Loucy (cell line): ENCODE results near the gene C2CD4D.

ENCODE experiments used
- H2AFZ ChIP-seq: fragments of 200-600 bp; sonication (generic); 2 replicates; pipeline ENCODE4 v1.6.0; 2016; ENCODE audit warnings: antibody characterized with exemption, mild to moderate bottlenecking, low read length, moderate library complexity
- H3F3A ChIP-seq: fragments of 200-600 bp; 2 replicates; pipeline ENCODE4 v1.6.0; 2016; ENCODE audit warnings: antibody characterized with exemption, low read depth, mild to moderate bottlenecking
- H3K27me3 ChIP-seq: fragments of 200-600 bp; sonication (generic); 2 replicates; pipeline ENCODE4 v1.6.1; 2014; ENCODE audit warnings: low read length, mild to moderate bottlenecking; ENCODE audit not compliant: insufficient read depth, poor library complexity, severe bottlenecking
- H3K36me3 ChIP-seq: fragments of 200-600 bp; sonication (generic); 2 replicates; pipeline ENCODE4 v1.6.1; 2016; ENCODE audit warnings: low read length; ENCODE audit not compliant: insufficient read depth
- H3K4me1 ChIP-seq: fragments of 200-600 bp; sonication (generic); 2 replicates; pipeline ENCODE4 v1.5.1; 2014; ENCODE audit warnings: low read length, mild to moderate bottlenecking; ENCODE audit not compliant: insufficient read depth, poor library complexity, severe bottlenecking
- H3K4me2 ChIP-seq: fragments of 200-600 bp; sonication (generic); 2 replicates; pipeline ENCODE4 v1.6.0; 2014; ENCODE audit warnings: antibody characterized with exemption, low read length, low read depth, mild to moderate bottlenecking; ENCODE audit not compliant: poor library complexity, severe bottlenecking
- H3K4me3 ChIP-seq: fragments of 200-600 bp; sonication (generic); 2 replicates; pipeline ENCODE4 v1.5.1; 2014; ENCODE audit warnings: low read length, mild to moderate bottlenecking, mixed read lengths; ENCODE audit not compliant: poor library complexity, severe bottlenecking
- H3K79me2 ChIP-seq: fragments of 200-600 bp; sonication (generic); 2 replicates; pipeline ENCODE4 v1.6.1; 2014; ENCODE audit warnings: low read length; ENCODE audit not compliant: insufficient read depth
- H3K9ac ChIP-seq: fragments of 200-600 bp; sonication (generic); 2 replicates; pipeline ENCODE4 v1.6.0; 2014; ENCODE audit warnings: mild to moderate bottlenecking, low read depth, low read length, moderate library complexity; ENCODE audit not compliant: poor library complexity, severe bottlenecking
- H3K9me2 ChIP-seq: fragments of 200-600 bp; sonication (generic); replicated peaks from 2 replicates; pipeline ENCODE4 v1.6.1; 2016; ENCODE audit warnings: low read depth, low read length, mixed read lengths
- H3K9me3 ChIP-seq: fragments of 200-600 bp; sonication (generic); 2 replicates; pipeline ENCODE4 v1.6.1; 2014; ENCODE audit warnings: mild to moderate bottlenecking, antibody characterized with exemption, low read length, low read depth; ENCODE audit not compliant: insufficient read depth
- H4K20me1 ChIP-seq: fragments of 200-600 bp; sonication (generic); 2 replicates; pipeline ENCODE4 v1.6.0; 2014; ENCODE audit warnings: antibody characterized with exemption, low read length, mild to moderate bottlenecking; ENCODE audit not compliant: insufficient read depth, poor library complexity, severe bottlenecking
- CTCF ChIP-seq: fragments of 200-600 bp; sonication (generic); conservative IDR thresholded peaks from 2 replicates; pipeline ENCODE4 v1.5.1; 2014; ENCODE audit warnings: mild to moderate bottlenecking, antibody characterized with exemption, low read length
- EZH2phosphoT487 ChIP-seq: fragments of 200-600 bp; IDR thresholded peaks from 2 replicates; pipeline ENCODE4 v1.6.1; 2018; ENCODE audit warnings: antibody characterized with exemption, mild to moderate bottlenecking, moderate library complexity, borderline replicate concordance

C2CD4D gene

GRCh38 chr1:151827853-151828252 lies 11.8 kb downstream of the C2CD4D start:
- peaks cover 9% of the 10 kb centered on the region; the same call in 1 of the 2 replicates for H3F3A ChIP-seq
- H3K4me3 ChIP-seq: peak overlapping the region; percentile 63
- no peaks in the 10 kb centered on the region for H3K9me3 ChIP-seq
- no peak overlapping the region for H2AFZ ChIP-seq
- no peaks in the 10 kb centered on the region for H3K36me3 ChIP-seq
- H4K20me1 ChIP-seq: no peaks in the 10 kb centered on the region
- peak overlapping the region; percentile 77 for H3K4me2 ChIP-seq
- H3K79me2 ChIP-seq: no peaks in the 10 kb centered on the region
- peak overlapping the region; percentile 70 for H3K9ac ChIP-seq
- H3K4me1 ChIP-seq: peaks cover 70% of the 10 kb centered on the region
- no peaks in the 10 kb centered on the region for H3K9me2 ChIP-seq
- no peaks in the 10 kb centered on the region for H3K27me3 ChIP-seq
- TF ChIP-seq CTCF (no peak), EZH2phosphoT487 (no peak)

- H3K4me1 ChIP-seq: peaks cover 71% of the 10 kb centered on the region
- no peaks in the 10 kb centered on the region for H3K79me2 ChIP-seq
- no peaks in the 10 kb centered on the region for H3K36me3 ChIP-seq
- H3K9me3 ChIP-seq: no peaks in the 10 kb centered on the region
- H2AFZ ChIP-seq: no peak overlapping the region
- no peaks in the 10 kb centered on the region for H3K27me3 ChIP-seq
- no peak overlapping the region for H3K4me3 ChIP-seq
- H3K4me2 ChIP-seq: no peak overlapping the region
- no peak overlapping the region for H3K9ac ChIP-seq
- no peaks in the 10 kb centered on the region for H3K9me2 ChIP-seq
- H3F3A ChIP-seq: peaks cover 9% of the 10 kb centered on the region; the same call in 1 of the 2 replicates
- TF ChIP-seq CTCF: no peak
- no peak for TF ChIP-seq EZH2phosphoT487
- H4K20me1 ChIP-seq: no peaks in the 10 kb centered on the region
Measured at GRCh38 chr1:151825751-151826660, 13.6 kb downstream of the C2CD4D start.

GRCh38 chr1:151825204-151825603 lies 14.4 kb downstream of the C2CD4D start:
- H3K9me3 ChIP-seq: no peaks in the 10 kb centered on the region
- peaks cover 74% of the 10 kb centered on the region for H3K4me1 ChIP-seq
- H3K27me3 ChIP-seq: no peaks in the 10 kb centered on the region
- H4K20me1 ChIP-seq: no peaks in the 10 kb centered on the region
- H3K9me2 ChIP-seq: no peaks in the 10 kb centered on the region
- no peak overlapping the region for H2AFZ ChIP-seq
- no peak overlapping the region for H3K4me3 ChIP-seq
- no peaks in the 10 kb centered on the region for H3K36me3 ChIP-seq
- no peaks in the 10 kb centered on the region for H3K79me2 ChIP-seq
- peaks cover 8% of the 10 kb centered on the region; the same call in 1 of the 2 replicates for H3F3A ChIP-seq
- TF ChIP-seq EZH2phosphoT487: no peak
- TF ChIP-seq CTCF: no peak
- no peak overlapping the region for H3K9ac ChIP-seq
- H3K4me2 ChIP-seq: no peak overlapping the region
